ENCODE data around the gene SGPP1. TPM values are rescaled to one million over a fixed set of nuclear protein-coding genes. Genes with fewer than 3 reads are reported as not detected.

Gene SGPP1
- total RNA-seq, 1 experiment from 2014 or later: 5.5 TPM

GRCh38 chr14:63685401-63685800 is 42.5 kb downstream of the SGPP1 start:
- H3T11ph ChIP-seq (ENCODE audit: low read length): no peak overlapping the region
- Mint-ChIP-seq H3K27me3 (ENCODE audit: low read depth) (no peaks in the 10 kb centered on the region), H3K4me3 (no peak overlapping the region), H3K4me1 (no peaks in the 10 kb centered on the region), H3K9me3 (no peaks in the 10 kb centered on the region), H3K36me3 (ENCODE audit: insufficient read depth in 1 of 3, low read depth in 3 of 3) (no peaks in the 10 kb centered on the region), H3K27ac (no peak overlapping the region)
- H2BK15ac ChIP-seq (ENCODE audit: low read depth, low read length): no peak overlapping the region
- H3K4ac ChIP-seq (ENCODE audit: low read depth, low read length): no peak overlapping the region
- H3K23ac ChIP-seq (ENCODE audit: insufficient read length, low read depth, low read length): no peak overlapping the region
- H4K8ac ChIP-seq (replicated peaks; ENCODE audit: insufficient read length, low read depth, low read length): no peak overlapping the region
- H3K4me1 ChIP-seq (ENCODE audit: insufficient read depth, low read length): no peaks in the 10 kb centered on the region
- no peak overlapping the region for H4K5ac ChIP-seq (ENCODE audit: insufficient read length, low read depth, low read length)
- H2BK120ac ChIP-seq (ENCODE audit: low read depth, low read length, poor library complexity, severe bottlenecking): no peak overlapping the region
- WGBS (ENCODE audit: extremely low coverage, insufficient read length, low lambda C conversion rate): no CpG with 5 or more reads among the region's 1 CpG
- no peaks in the 10 kb centered on the region for H4K20me1 ChIP-seq (ENCODE audit: control insufficient read depth, insufficient read depth, insufficient read length)
- H2BK12ac ChIP-seq (ENCODE audit: insufficient read length, low read depth, low read length): no peak overlapping the region
- no peak overlapping the region for H3K18ac ChIP-seq (ENCODE audit: insufficient read length, low read depth, low read length)
- no peaks in the 10 kb centered on the region for H3K79me2 ChIP-seq (ENCODE audit: insufficient read depth, low read length)
- H4K91ac ChIP-seq (ENCODE audit: insufficient read length, low read depth, low read length): no peak overlapping the region
- no peak overlapping the region for H3K4me2 ChIP-seq (ENCODE audit: insufficient read depth, insufficient read length, low read length)
- H2AFZ ChIP-seq (ENCODE audit: low read length): no peak overlapping the region
- H3K27ac ChIP-seq (ENCODE audit: insufficient read length, low read depth, low read length): no peak overlapping the region
- H3K9me3 ChIP-seq (ENCODE audit: control insufficient read depth, low read depth, low read length): no peaks in the 10 kb centered on the region
- no peak overlapping the region for H3K9ac ChIP-seq (ENCODE audit: extremely low read depth, insufficient read length, low read length)
- no peak overlapping the region for H2BK5ac ChIP-seq (ENCODE audit: insufficient read length, low read length)
- H2AK5ac ChIP-seq (ENCODE audit: insufficient read length, low read length): no peak overlapping the region
- no peaks in the 10 kb centered on the region for H3K79me1 ChIP-seq (ENCODE audit: insufficient read depth, low read depth, low read length, poor library complexity, severe bottlenecking)
- H2BK20ac ChIP-seq (ENCODE audit: low read depth, low read length, poor library complexity, severe bottlenecking): no peak overlapping the region
- H3K14ac ChIP-seq (ENCODE audit: insufficient read depth, low read length): no peak overlapping the region
- TF ChIP-seq CTCF (conservative IDR thresholded peaks at IDR 0.05): no peak
- H3K56ac ChIP-seq (ENCODE audit: insufficient read length, low read depth, low read length): no peak overlapping the region
- no peaks in the 10 kb centered on the region for H3K23me2 ChIP-seq (ENCODE audit: insufficient read length, low read depth, low read length, poor library complexity, severe bottlenecking)
- no peaks in the 10 kb centered on the region for H3K27me3 ChIP-seq (ENCODE audit: insufficient read depth, low read length)
- no peak for DNase-seq

Data from H9 (cell line).